ENCODE results near the gene NOTO. TPM values are rescaled to one million over a fixed set of nuclear protein-coding genes. Genes with fewer than 3 reads are reported as not detected.
A peak's percentile ranks its signal among the peaks of the same experiment; 100 is the strongest.

The NOTO gene
- polyA plus RNA-seq, 3 donors: 0.06 to 0.18 (median 0.14) TPM

DNA sequence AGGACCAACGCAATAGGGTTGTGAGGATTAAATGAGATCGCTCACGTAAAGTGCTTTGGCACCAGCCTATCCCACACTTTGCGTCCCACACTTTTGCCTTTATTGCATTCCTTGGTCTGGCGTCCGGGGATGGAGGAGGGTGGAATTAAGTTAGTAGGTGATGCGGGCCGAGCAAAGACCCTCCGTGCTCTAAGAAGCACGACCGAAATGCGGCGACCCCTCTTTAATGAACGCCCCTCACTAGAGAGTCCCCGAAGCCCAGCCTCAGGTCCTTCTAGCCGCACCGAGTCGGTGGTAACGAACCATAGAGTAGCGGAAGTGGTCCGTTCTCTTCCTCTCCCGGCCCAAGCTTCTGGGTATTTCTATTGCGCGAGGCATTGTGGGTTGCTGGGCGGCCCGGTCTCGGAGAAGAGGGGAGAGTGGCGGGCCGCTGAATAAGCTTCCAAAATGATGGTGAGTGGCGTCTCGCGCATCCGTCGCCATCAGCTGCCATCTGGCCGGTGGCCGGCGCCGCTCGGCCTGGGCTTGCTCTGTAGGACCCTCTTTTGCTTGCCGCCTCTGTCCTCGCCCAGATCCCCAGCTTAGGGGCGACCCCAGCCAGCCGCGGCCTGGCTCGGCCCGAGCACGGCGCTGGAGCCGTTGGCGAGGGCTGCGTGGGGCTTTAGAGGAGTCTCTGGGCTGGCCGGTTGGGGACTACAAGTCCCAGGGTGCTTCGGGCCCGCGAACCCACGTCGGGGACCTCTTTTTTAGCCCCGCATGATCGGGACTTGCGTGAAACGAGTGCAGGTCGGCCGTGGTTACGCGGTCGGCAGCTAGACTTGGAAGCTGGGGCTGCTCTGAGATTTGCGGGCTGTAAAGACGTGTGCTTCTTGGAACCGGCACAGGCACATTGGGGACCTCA is 31.8 kb downstream of the NOTO start, which contains the start of gene CCT7:
TSS of gene CCT7 (plus strand) at position 377 of the 901 bp plus-strand sequence. CDS start at position 448, 71 bp downstream.
- peak; percentile 93 for DNase-seq

DNA sequence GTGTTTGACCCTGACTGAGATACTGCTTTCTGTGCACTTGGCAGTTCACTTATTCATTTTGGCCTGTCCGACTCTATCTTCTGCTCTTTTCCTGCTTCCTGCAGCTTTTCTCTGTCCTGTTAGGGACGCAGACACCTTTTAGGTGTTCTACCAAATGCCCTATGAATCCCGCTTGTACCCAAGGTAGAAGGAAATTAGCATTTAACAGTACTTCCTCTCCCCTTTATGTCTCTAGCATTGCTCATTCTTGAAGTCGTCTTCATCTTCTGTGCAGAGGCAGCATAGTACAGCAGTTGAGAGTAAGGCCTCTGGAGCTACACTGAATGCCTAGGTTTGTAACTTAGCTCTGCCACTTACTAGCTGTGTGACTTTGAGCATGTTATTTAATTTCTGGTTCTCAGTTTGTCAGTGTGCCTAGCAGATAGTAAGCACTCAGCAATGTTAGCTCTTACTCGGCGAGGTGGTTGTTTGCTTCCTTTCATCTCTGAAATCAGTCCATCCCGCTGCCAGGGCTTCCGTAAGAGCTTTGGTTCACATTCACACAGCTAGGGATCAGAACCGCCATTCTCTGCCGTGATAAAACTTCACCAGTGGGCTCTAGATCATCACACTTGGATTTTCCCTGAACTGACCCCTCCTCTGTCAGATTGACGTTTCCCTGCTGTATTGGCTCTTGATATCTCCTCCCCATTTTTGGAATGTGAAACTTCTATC is 33.1 kb downstream of the NOTO start:
- DNase-seq: no peak

DNA sequence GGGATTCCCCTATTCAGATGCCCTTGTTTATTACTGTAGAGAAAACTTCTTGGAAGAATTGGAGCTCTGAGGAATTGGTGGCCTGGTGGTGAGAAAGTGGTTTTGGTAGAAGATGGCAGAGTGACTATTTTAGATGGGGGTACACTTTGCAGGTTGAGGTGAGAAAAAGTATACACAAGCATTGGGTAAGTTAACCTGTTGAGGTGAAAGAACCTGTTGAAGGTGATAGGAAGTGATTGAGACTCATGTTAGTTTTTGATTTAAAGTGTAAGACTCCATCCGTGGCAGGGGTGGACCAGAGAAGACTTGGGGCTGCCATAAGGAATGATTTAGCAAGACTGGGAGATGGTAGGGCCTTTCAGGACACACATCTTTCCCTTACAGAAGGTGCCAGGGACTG is 34.8 kb downstream of the NOTO start:
- DNase-seq: no peak

DNA sequence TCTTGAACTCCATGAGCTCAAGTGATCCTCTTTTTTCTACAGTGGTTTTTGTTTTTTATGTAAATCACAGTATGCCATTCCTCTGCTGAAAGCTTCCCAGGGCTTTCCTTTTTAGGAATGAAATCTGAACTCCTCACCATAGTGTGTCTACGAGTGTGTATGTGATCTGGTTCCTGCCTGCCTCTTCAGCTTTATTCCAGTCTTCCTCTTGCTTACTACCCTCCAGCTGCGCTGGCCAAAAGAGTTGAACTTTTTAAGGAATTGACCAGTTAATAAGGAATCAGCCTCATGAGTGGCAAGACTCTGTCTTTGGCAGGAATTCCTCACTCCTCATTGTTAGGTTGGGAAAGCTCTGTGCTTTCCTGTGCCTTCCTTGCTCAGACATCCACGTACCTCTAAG is 35.8 kb downstream of the NOTO start:
- no peak for DNase-seq

DNA sequence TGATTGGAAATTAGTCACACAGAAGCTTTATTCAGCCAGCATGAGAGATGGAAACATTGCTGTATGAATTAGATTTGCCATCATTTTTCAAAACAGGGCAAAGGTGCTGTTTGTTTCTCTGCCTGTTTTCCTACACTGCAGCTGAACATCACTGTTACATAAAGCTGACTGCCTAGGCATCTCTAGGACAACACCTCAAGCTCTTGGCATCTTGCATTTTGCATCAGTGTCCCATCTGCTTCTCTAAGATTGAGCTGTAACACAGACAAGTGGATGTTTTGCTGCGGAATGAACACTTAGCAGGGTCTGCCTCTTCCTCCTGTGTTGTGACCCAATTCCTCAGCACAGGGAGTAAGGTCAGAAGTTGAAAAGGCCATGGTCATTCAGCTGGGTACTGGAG is 36.6 kb downstream of the NOTO start:
- no peak for DNase-seq

DNA sequence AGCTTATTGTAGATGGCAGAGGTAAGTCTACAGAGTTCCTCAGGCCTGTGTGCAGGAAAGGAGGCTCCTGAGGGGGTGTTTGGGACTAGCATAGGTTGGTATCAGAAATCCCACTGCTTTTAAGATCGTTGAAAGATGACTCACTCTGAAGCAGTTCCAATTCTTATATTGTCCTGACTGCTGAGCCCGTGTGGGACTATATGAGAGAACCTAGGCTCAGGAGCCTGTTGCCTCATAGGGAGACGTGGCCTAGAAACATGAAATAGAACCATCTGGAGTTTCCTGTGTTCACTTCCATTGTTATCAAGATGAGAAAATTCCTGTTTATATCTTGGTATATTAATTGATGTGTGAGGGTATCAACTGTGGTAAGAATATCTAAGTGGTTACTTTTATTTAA is 37.4 kb downstream of the NOTO start:
- no peak for DNase-seq

DNA sequence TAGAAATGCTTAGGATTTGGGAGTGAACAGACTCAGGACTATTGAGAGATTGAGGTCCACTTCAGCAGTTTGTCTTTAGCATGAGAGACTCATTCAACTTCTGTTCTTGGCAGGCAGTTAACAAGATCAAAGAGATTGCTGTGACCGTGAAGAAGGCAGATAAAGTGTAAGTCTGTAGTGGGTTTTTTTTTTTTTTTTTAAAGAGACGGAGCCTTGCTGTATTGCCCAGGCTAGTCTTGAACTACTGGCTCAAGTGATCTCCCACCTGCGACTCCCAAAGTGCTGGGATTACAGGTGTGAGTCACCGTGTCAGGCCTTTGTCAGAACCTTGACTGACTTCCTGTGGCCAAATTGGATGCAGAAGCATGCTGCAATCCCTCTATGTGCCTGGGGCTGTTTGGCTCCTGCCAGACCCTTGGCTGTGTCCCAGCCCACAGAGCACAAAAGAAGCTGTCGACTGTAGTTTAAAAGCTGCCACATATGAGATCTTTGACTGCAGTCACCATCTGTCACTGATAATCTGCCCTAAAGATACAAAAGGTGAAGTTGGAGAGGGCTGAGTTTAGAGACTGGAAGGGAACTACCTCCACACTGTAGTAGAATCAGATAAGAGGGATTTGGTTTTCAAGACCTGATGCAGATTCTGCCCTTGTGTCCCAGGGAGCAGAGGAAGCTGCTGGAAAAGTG is 41.7 kb downstream of the NOTO start:
- DNase-seq: no peak

DNA sequence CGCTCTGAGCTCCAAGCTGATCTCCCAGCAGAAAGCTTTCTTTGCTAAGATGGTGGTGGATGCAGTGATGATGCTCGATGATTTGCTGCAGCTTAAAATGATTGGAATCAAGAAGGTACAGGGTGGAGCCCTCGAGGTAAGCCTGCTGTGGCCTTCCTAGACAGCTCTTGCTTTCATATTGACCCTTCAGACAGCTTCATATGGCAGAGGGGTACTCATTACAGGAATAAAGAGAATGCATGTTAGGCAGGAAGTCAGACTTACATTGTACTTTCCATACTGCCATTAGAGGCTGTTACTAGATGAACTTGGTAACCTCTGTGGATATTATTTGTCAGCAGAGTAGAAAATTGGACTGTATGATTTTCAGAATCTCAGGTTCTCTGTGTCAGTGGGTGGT is 42.2 kb downstream of the NOTO start:
- no peak for DNase-seq

DNA sequence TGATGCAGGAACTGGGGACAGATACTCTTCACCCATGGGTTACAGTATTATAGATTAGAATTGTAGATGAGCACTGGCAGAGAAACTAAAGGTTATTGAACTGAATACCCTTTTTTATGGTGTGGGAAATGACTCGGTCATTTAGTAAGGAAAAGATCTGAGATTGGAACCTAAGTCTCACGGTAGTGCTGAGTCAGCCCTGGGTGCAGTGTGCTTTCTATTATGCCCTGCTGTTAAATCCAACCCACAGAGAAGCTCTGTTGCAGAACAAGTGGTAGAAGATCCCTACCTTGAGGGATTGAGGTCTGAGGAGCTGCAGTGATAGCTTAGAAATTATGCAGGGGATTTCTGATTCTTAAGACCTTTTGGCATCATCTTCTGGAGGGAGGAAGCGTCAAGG is 44.5 kb downstream of the NOTO start:
- DNase-seq: no peak

DNA sequence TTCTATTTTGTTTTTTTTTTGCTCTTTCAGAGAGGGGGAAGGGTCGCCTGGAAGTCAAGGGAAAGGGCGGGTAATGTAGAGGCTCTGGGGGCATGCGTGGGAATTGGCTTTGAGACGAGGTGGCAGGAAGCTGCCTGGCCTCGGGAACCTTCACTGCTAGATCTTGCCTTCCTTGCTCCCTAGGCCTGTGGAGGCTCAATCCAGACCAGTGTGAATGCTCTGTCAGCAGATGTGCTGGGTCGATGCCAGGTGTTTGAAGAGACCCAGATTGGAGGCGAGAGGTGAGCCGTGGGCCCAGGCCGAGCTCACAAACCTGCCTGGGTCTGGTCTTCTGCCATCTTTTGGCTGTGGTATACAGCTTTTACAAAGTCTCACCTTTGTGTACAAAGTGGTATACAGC is 47.3 kb downstream of the NOTO start:
- DNase-seq: no peak

DNA sequence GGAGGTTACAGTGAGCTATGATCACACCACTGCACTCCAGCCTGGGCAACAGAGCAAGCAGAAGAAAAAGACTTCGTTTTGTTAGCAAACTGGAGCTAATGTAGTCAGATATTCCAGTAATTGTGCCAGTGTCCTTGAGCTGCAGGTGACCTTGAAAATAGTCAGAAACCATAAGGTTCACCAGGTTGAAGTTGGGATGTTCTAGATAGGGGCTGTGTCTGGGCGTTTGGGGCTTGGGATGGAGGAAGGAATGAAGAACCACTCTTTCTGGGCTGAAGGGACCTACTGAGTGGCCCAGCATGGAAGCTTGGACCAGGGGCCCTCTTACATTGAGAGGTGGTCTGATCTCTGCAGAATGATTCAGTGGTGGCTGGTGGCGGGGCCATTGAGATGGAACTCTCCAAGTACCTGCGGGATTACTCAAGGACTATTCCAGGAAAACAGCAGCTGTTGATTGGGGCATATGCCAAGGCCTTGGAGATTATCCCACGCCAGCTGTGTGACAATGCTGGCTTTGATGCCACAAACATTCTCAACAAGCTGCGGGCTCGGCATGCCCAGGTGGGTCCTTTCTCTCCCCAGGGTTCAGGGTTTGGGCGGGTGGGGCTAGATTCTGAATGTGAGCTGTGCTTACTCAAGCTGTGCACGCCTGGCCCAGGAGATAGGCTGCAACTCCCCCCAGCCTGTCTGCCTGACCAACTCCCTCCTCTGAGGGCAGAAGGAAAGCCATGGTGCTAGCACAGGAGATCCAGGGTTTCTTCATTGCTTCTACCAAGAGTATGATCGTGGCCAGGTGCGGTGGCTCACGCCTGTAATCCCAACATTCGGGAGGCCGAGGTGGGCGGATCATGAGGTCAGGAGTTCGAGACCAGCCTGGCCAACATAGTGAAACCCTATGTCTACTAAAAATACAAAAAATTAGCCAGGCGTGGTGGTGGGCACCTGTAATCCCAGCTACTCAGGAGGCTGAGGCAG is 48.8 kb downstream of the NOTO start:
- DNase-seq: no peak

DNA sequence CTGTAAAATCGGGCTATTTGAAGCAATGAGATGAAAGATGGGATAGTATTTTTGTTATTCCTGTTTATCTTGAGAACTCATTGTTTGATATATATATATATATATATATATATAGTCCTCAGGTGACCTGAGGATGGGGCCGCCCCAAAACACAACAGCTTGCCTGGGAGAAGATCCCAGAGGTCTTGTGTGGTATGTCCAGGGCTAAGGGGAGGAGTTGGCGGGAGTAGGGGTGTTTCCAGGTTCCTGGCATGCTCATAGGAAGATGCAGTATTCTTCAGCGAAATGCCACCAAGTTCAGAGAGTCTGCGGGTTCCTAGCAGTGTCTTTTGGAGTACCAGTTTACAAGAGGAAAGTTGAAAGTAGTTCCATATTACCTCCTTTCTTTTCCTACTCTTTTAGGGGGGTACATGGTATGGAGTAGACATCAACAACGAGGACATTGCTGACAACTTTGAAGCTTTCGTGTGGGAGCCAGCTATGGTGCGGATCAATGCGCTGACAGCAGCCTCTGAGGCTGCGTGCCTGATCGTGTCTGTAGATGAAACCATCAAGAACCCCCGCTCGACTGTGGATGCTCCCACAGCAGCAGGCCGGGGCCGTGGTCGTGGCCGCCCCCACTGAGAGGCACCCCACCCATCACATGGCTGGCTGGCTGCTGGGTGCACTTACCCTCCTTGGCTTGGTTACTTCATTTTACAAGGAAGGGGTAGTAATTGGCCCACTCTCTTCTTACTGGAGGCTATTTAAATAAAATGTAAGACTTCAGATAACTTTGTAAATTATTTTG is 50.1 kb downstream of the NOTO start:
- no peak for DNase-seq

DNA sequence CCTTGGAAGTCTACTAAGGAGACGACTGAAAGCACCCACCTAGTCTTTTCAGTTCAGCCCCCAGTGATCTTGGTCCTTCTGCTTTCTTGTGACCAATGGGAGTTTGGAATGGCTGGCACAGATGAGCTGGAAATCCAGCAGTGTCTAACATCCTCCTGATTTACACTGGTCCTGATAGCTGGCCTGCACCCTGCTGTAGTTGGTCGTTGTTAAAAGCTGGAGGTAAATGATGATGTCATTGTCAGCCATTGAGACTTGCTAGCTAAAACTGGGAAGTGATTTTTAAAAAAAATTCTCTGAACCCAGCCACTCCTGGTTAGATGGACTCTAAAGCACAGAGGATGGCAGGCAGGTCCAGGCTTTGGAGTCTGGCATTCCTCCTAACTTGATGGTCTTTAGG is 51.0 kb downstream of the NOTO start:
- no peak for DNase-seq

DNA sequence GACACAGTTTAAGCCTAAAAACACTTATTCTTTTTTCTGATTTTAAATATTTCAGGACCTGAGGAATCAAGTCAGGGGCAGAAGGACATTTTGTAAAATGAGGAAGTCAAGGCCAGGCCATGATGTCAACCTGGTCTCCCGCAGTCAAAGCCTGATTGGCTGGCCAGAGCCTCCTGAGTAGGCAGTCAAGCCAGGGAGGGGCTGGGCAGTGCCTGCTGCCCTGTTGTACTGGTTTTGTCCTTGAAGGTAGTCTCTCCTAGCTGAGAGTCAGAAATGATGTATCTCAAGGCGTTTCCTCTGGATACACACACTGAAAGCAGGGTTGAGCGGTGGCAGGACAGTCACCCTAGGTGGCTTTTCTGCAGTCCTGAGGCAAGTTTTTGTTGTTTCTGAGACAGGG is 51.5 kb downstream of the NOTO start:
- no peak for DNase-seq

DNA sequence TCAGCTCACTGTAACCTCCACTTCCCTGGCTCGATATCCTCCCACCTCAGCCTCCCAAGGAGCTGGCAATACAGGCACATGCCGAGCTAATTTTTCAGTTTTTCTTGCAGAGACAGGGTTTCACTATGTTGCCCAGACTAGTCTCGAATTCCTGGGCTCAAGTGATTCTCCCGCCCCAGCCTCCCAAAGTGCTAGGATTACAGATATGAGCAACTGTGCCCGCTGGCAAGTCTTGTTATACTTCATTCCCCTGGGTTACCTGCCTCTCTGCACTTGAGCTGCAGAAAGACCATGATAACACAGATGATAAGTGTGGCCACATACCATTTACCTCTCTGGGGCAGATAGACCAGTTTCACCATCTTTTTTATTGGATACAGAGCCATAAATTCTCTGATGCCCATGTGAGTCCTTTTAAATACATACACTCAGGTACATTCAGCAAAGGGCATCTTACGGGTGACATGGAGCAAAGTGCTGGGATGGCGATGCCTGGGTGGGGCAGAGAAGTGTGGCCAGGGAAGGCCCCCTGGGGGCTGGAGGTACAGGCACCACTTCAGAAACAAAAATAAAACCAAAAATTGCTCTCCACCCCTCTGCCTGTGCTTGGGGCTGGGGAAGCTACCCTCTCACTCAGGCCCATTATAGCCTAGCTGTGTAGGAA is 52.1 kb downstream of the NOTO start:
- no peak for DNase-seq

DNA sequence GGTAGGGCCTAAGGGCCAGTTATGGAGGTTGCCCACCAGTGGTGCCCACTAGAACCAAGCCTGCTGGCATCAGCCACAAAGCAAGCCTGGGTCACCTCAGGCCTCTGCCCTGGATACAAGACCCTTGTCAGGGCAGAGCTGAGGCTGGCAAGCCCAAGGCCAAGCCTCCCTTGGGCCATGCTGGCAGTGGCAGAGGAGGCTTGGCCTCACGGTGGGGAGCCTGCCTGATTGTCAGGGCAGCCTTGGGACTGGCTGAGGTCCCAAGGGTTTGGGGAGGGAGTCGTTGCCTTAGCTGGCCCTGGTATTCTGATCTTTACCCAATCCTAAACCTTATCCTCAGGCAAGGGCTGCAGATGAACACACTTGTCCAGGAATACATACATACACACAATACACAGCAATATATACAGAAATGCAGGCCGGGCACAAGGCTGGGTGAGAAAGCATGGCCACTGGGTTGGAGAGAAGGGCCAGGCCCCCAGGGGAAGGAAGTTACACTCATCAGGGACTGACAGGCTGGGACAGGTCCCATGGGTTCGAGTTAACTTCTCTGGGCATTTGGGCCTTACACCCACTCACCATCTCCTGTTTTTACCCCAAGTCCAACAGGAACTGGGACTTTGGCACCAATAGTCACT is 52.8 kb downstream of the NOTO start:
- DNase-seq: no peak

DNA sequence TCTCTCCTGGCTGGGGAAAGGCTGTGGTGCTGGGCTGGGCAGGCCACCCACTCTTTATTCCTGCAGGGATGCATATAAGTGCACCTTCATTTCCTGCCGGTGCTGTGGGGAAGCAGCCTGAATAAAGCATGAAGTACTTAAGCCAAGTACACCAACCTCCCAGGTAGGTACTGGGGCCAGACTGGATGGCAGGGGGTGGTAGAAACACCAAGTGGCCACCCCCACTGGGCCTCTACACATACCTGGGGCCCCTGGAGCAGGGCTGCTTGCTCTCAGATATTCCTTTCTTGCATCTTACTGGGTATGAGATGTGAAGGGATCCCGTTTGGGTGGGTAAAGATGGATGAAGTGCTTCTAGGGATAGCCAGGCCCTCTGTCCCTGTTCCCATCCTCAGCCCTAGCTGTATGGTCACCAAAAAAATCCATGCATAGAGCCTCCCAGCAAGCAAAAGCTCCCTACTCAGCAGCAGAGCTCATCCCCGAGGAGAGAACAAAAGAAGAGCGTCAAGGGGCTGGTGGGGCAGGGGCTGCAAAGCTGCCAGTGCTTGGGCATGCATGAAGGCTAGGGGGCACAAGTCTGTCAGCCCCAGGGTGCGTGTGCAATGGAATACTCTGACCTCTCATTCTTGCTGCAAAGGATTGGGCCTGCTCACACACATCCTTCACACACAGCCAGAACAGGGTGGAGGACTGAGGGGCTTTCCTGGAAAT is 53.7 kb downstream of the NOTO start:
- DNase-seq: no peak

DNA sequence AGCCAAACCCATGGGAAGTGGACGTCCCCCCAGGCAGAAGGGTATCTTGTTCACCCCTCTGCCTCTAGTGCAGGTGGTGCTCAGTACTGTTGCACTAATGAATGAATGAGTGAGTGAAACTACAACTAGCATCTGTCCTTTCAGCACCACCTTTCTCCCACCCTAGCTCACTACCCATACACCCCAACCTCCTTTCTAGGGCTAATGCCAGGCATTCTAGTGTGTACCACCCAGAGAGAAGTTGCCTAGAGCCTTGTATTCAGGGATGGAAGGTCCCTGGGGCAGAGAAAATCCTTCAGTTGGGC is 54.2 kb downstream of the NOTO start:
- DNase-seq: no peak

DNA sequence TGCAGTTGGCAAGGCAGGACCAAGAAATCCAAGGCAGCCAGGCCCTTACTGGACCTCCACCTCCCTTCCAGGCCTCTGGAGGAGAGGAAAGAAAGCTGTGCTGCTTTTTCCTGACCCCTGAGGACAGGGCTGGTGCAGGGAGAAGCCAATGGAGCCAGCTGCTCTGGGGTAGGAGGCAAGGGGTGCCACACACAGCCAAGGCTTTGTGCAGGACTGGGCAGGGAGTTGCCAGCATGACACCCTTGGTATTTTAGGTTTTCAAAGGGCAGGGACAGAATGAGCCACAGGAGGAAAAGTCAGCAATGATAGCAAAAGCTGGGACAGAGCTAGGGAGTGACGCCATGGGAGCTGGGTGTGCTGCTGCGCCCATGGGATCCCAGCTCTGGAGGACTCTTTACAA is 54.6 kb downstream of the NOTO start:
- DNase-seq: no peak

All from renal pelvis (tissue), 4 donors.